Esophagus muscularis mucosa (tissue), 4 donors: ENCODE data around the gene HEATR3. TPM values are rescaled to one million over a fixed set of nuclear protein-coding genes. Genes with fewer than 3 reads are reported as not detected.
A peak's percentile ranks its signal among the peaks of the same experiment; 100 is the strongest.

Source experiments
- DNase-seq: peaks from one replicate; pipeline ENCODE4 v3.0.0-alpha.2; 2017; ENCODE audit errors: extremely low spot score
- H3K27ac ChIP-seq, 4 donors: fragments of 200-600 bp; sonication (generic); replicated peaks in 1 of 4; 1 replicate in 3 of 4; 2 replicates in 1 of 4; pipeline ENCODE4 v1.5.1; 2016 to 2019; ENCODE audit warnings: mild to moderate bottlenecking in 1 of 4
- H3K27me3 ChIP-seq, 4 donors: fragments of 200-600 bp; sonication (generic); one replicate each; pipeline versions ENCODE4 v1.5.1 to v1.6.0; 2016 to 2019
- H3K36me3 ChIP-seq, 4 donors: fragments of 200-600 bp; sonication (generic); one replicate each; pipeline ENCODE4 v1.5.1; 2016 to 2019
- H3K4me1 ChIP-seq, 4 donors: fragments of 200-600 bp; sonication (generic); one replicate each; pipeline ENCODE4 v1.5.1; 2016 to 2019
- H3K4me3 ChIP-seq, 4 donors: fragments of 200-600 bp; sonication (generic); 1 replicate in 2 of 4; 2 replicates in 2 of 4; pipeline ENCODE4 v1.5.1; 2016 to 2019; ENCODE audit warnings: mild to moderate bottlenecking in 4 of 4, moderate library complexity in 1 of 4
- H3K9me3 ChIP-seq, 4 donors: fragments of 200-600 bp; sonication (generic); 1 replicate in 3 of 4; 2 replicates in 1 of 4; pipeline ENCODE4 v1.5.1; 2016 to 2019
- EP300 ChIP-seq: sonication (generic); formaldehyde crosslinking; IDR thresholded peaks from one replicate; pipeline ENCODE4 v1.6.1; 2017; ENCODE audit warnings: antibody characterized with exemption
- POLR2A ChIP-seq: fragments of 450-650 bp; IDR thresholded peaks from one replicate; pipeline ENCODE4 v1.6.1; 2017; ENCODE audit warnings: antibody characterized with exemption, moderate library complexity, mild to moderate bottlenecking, low read depth
- POLR2AphosphoS5 ChIP-seq, 2 donors: sonication (generic); formaldehyde crosslinking; IDR thresholded peaks; one replicate each; pipeline ENCODE4 v1.6.1; 2017; ENCODE audit warnings: antibody characterized with exemption in 2 of 2
- WGBS: methylation state at CpG from one replicate; pipeline ENCODE4 v1.1.5; 2018; 5-methylcytosine and 5-hydroxymethylcytosine counted together
- intact Hi-C: fragments of 100-400 bp; cut with DNase I; formaldehyde crosslinking; loops from one replicate; pipeline ENCODE4 v1.15.1; 2023
- total RNA-seq, 4 donors: library from RNA; depleted of rRNA; stranded (reverse); fragments of >200 nt; gene quantifications; one replicate each; pipeline versions ENCODE4 v1.1.0 to v1.2.1, GENCODE V29; 2016
- TF ChIP-seq, protein P1 (sequence below), 3 experiments: fragments of 200-600 bp in 2 of 3; fragments of 450-650 bp in 1 of 3; sonication (generic) in 2 of 3; IDR thresholded peaks; one replicate each; pipeline ENCODE4 v1.5.1; 2017 to 2019; ENCODE audit warnings: antibody characterized with exemption in 3 of 3, mild to moderate bottlenecking in 2 of 3, moderate library complexity in 1 of 3

The HEATR3 gene
- total RNA-seq, 4 donors from 2014 or later: 10.0 to 25.7 (median 12.4) TPM

DNA sequence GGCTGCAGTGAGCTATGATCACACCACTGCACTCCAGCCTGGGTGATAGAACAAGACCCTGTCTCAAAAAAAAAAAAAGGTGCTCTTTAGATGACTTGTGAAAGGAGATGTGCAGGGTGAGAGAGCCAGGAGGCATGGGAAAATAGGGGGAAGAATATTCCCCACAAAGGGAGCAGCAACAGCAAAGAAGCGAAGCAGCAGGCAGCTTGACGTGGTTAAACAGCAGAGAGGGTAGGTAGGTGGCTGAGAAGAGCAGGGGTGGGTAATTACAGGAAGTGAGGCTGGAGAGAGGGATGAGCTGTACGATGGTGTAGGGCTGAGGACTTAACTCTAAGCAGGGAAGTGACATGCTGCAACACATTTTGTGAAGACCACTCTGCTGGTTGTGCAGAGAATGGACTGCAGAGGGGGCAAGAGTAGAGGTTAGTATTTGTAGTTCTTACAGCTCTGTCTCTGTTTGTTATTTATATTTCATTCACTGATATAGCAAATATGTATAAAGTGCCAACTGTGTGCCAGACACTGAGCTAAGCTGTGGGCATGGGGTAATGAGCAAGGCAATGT, 1.6 kb downstream of the HEATR3 start:
- TF ChIP-seq, protein P1, sequence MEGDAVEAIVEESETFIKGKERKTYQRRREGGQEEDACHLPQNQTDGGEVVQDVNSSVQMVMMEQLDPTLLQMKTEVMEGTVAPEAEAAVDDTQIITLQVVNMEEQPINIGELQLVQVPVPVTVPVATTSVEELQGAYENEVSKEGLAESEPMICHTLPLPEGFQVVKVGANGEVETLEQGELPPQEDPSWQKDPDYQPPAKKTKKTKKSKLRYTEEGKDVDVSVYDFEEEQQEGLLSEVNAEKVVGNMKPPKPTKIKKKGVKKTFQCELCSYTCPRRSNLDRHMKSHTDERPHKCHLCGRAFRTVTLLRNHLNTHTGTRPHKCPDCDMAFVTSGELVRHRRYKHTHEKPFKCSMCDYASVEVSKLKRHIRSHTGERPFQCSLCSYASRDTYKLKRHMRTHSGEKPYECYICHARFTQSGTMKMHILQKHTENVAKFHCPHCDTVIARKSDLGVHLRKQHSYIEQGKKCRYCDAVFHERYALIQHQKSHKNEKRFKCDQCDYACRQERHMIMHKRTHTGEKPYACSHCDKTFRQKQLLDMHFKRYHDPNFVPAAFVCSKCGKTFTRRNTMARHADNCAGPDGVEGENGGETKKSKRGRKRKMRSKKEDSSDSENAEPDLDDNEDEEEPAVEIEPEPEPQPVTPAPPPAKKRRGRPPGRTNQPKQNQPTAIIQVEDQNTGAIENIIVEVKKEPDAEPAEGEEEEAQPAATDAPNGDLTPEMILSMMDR (IDR thresholded peaks at IDR 0.05): peak in 2 of 3 experiments; percentile 30 to 43
- TF ChIP-seq POLR2AphosphoS5 (IDR thresholded peaks at IDR 0.05): no peak
- peak overlapping the region; percentile 87 to 99 (median 96) for H3K4me3 ChIP-seq
- no peaks in the 10 kb centered on the region for H3K27me3 ChIP-seq
- no peaks in the 10 kb centered on the region for H3K9me3 ChIP-seq
- H3K27ac ChIP-seq: peak overlapping the region in 3 of 4 donors; percentile 31 to 53 (median 36)
- no peak for DNase-seq
- peaks cover 4 to 26% (median 22%) of the 10 kb centered on the region in 4 donors for H3K36me3 ChIP-seq
- WGBS: 38% methylated on average over 3 of the region's 3 CpGs
- peaks cover 20 to 39% (median 29%) of the 10 kb centered on the region in 4 donors for H3K4me1 ChIP-seq
- intact Hi-C loops: loop anchor here (2.0 to 10.0 kb wide), 4 partner anchors 43 to 297 kb away; partner anchors contain the start of genes BRD7, CNEP1R1 and TENT4B

DNA sequence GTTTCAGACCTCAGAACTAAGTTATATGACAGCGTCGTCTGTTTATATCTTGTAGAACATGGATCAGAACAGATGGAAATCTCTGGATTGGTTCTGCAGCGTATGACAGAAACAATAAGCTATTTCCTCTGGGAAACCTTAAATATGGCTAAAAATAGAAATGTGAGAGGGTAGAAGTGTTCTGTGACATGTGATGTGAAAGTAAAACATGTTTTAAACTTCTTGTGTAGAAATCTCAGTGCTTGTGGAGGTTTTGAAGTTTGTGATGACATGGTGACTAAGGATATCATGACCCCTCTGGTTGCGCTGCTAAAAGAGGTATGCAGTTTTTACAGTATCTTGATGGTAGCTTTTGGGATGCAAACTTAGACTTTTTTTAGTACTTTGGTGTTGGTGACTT, 2.8 kb downstream of the HEATR3 start:
- Histone ChIP-seq H3K4me1 (peaks cover 20 to 39% (median 29%) of the 10 kb centered on the region in 4 donors), H3K36me3 (peaks cover 4 to 31% (median 22%) of the 10 kb centered on the region in 4 donors), H3K27me3 (no peaks in the 10 kb centered on the region), H3K9me3 (no peaks in the 10 kb centered on the region), H3K4me3 (no peak overlapping the region), H3K27ac (peak overlapping the region in 2 of 4 donors; percentile 31 to 36)
- WGBS: 31% methylated on average over 4 of the region's 4 CpGs
- TF ChIP-seq POLR2A (no peak), POLR2AphosphoS5 (IDR thresholded peaks at IDR 0.05) (no peak), EP300 (no peak)
- TF ChIP-seq, protein P1 (IDR thresholded peaks at IDR 0.05): no peak
- DNase-seq: no peak
- intact Hi-C loops: loop anchor here (5.0 to 10.0 kb wide), 2 partner anchors 84 to 296 kb away; partner anchors contain the start of genes BRD7 and TENT4B

DNA sequence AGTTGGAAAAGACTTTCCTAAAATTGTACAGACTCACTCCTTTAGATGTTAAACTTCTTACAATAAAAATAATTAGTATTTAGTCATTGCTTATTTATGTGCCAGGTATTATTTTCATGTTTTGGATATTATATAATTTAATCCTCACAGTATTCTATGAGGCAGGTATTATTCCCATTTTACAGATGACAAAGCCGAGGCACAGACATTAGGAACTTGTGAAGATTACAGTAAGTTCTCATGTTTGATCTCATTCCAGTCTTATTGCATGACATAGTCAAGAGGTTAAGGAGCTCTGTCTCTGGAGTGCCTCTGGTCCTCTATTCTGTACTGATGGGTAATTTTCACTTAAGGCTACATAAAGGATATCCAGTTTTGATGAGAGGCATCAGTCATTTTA, 3.3 kb downstream of the HEATR3 start:
- H3K27ac ChIP-seq: peak overlapping the region in 1 of 4 donors; percentile 31
- TF ChIP-seq, protein P1 (IDR thresholded peaks at IDR 0.05): no peak
- TF ChIP-seq POLR2AphosphoS5 (IDR thresholded peaks at IDR 0.05) (no peak), EP300 (no peak), POLR2A (no peak)
- DNase-seq: no peak
- WGBS: 97% methylated on average over 1 of the region's 1 CpG
- peaks cover 20 to 39% (median 29%) of the 10 kb centered on the region in 4 donors for H3K4me1 ChIP-seq
- no peaks in the 10 kb centered on the region for H3K9me3 ChIP-seq
- intact Hi-C loops: loop anchor here (5.0 to 10.0 kb wide), 2 partner anchors 83 to 296 kb away; partner anchors contain the start of genes BRD7 and TENT4B
- H3K27me3 ChIP-seq: no peaks in the 10 kb centered on the region
- no peak overlapping the region for H3K4me3 ChIP-seq
- H3K36me3 ChIP-seq: peaks cover 4 to 31% (median 22%) of the 10 kb centered on the region in 4 donors

DNA sequence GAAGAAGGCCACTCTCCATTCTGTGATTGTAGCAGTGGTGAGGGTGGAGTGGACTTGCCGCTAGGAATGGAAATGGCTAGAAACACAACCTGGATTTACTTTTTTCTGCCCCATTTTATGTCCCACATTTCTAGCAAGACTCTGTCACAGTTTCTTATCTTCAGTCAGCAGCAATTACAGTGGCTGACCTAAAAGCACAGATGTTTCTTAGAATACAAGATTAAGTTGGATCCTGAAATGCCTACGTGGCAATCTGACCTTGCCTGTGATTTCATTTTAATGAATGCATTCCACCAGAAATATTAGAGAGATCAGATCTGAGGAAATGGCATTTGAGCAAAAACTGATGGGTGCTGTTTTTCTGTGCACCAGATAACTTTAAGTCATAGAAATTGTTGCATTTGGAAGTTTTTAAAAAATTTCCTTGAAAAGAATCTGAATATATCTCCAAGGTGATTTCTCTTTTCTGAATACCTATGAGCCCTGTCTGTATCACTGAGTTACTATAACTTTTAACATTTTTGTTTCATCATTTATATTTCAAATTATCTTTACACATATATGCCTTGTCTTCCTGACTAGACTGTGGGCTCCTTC, 5.4 kb downstream of the HEATR3 start:
- H3K27me3 ChIP-seq: no peaks in the 10 kb centered on the region
- WGBS: 73% methylated on average over 2 of the region's 2 CpGs
- TF ChIP-seq POLR2A (no peak), EP300 (no peak), POLR2AphosphoS5 (IDR thresholded peaks at IDR 0.05) (no peak)
- TF ChIP-seq, protein P1 (IDR thresholded peaks at IDR 0.05): no peak
- peaks cover 5 to 41% (median 30%) of the 10 kb centered on the region in 4 donors for H3K36me3 ChIP-seq
- DNase-seq: no peak
- no peak overlapping the region for H3K27ac ChIP-seq
- no peaks in the 10 kb centered on the region for H3K9me3 ChIP-seq
- H3K4me1 ChIP-seq: peaks cover 20 to 34% (median 25%) of the 10 kb centered on the region in 4 donors
- H3K4me3 ChIP-seq: no peak overlapping the region
- intact Hi-C loops: no loop called here
